SK-N-SH (cell line): Measurements from ENCODE around the gene STON2. TPM values are rescaled to one million over a fixed set of nuclear protein-coding genes. Genes with fewer than 3 reads are reported as not detected.

Source experiments
- CTCF ChIA-PET: fragments of 300-600, 350-600 bp; formaldehyde crosslinking; extraction: SDS; loops from one replicate; lab custom pipeline; 2021; lab: Yijun Ruan, JAX
- POLR2A ChIA-PET: fragments of 350-600 bp; sonication (Branson Sonifier 250); formaldehyde crosslinking; extraction: SDS; loops from one replicate; lab custom pipeline; 2020; ENCODE audit warnings: antibody characterized with exemption, inconsistent platforms; lab: Yijun Ruan, JAX
- DNase-seq: peaks from one replicate; pipeline ENCODE4 v3.0.0; 2012
- H2AFZ ChIP-seq: fragments of 200-600 bp; sonication (generic); 2 replicates; pipeline ENCODE4 v1.8.1; 2016; ENCODE audit warnings: antibody characterized with exemption, mild to moderate bottlenecking, low read depth
- H3F3A ChIP-seq: fragments of 200-600 bp; sonication (generic); replicated peaks from 2 replicates; pipeline ENCODE3; 2016; ENCODE audit warnings: antibody characterized with exemption, mild to moderate bottlenecking; ENCODE audit not compliant: insufficient read depth
- H3K27ac ChIP-seq, 2 experiments: fragments of 200-500 bp in 1 of 2; fragments of 200-600 bp in 1 of 2; sonication (Bioruptor generic) in 1 of 2; sonication (generic), shearing (Covaris generic) in 1 of 2; 2 replicates each; pipeline versions ENCODE4 v1.5.1 to v1.6.1; 2014 to 2016; ENCODE audit warnings: low read depth in 2 of 2, inconsistent platforms in 1 of 2, low read length in 1 of 2, mild to moderate bottlenecking in 1 of 2, mixed read lengths in 1 of 2
- H3K27me3 ChIP-seq: fragments of 200-600 bp; sonication (generic), shearing (Covaris generic); 2 replicates; pipeline ENCODE4 v1.6.1; 2016; ENCODE audit warnings: mixed run types; ENCODE audit not compliant: insufficient read depth
- H3K36me3 ChIP-seq, 2 experiments: fragments of 200-500 bp in 1 of 2; fragments of 200-600 bp in 1 of 2; sonication (Bioruptor generic) in 1 of 2; sonication (generic) in 1 of 2; replicated peaks in 1 of 2; 2 replicates each; pipeline versions ENCODE3 to v1.5.1; 2014 to 2016; ENCODE audit warnings: low read length in 1 of 2, mild to moderate bottlenecking in 1 of 2; ENCODE audit not compliant: insufficient read depth in 2 of 2, control insufficient read depth in 1 of 2
- H3K4me1 ChIP-seq, 2 experiments: fragments of 200-500 bp in 1 of 2; fragments of 200-600 bp in 1 of 2; sonication (Bioruptor generic) in 1 of 2; sonication (generic), shearing (Covaris generic) in 1 of 2; 2 replicates each; pipeline versions ENCODE4 v1.5.1 to v1.6.1; 2014 to 2016; ENCODE audit warnings: low read depth in 1 of 2, low read length in 1 of 2, mixed run types in 1 of 2; ENCODE audit not compliant: insufficient read depth in 2 of 2, control insufficient read depth in 1 of 2
- H3K4me2 ChIP-seq: fragments of 200-600 bp; sonication (generic), shearing (Covaris generic); 2 replicates; pipeline ENCODE4 v1.6.1; 2017; ENCODE audit warnings: mixed run types
- H3K4me3 ChIP-seq, 2 experiments: fragments of 200-500 bp in 1 of 2; fragments of 200-600 bp in 1 of 2; sonication (Bioruptor generic) in 1 of 2; sonication (generic), shearing (Covaris generic) in 1 of 2; 2 replicates each; pipeline versions ENCODE4 v1.5.1 to v1.8.1; 2014 to 2016; ENCODE audit warnings: low read depth in 2 of 2, inconsistent platforms in 1 of 2, low read length in 1 of 2, mild to moderate bottlenecking in 1 of 2, mixed read lengths in 1 of 2, moderate library complexity in 1 of 2
- H3K79me2 ChIP-seq: fragments of 200-600 bp; sonication (generic); 2 replicates; pipeline ENCODE4 v1.8.1; 2017; ENCODE audit warnings: mild to moderate bottlenecking; ENCODE audit not compliant: insufficient read depth
- H3K9ac ChIP-seq: fragments of 200-600 bp; sonication (generic); 2 replicates; pipeline ENCODE4 v1.6.1; 2017; ENCODE audit warnings: mixed run types
- H3K9me2 ChIP-seq: fragments of 200-600 bp; sonication (generic); 2 replicates; pipeline ENCODE4 v1.6.1; 2017; ENCODE audit warnings: mixed run types
- H3K9me3 ChIP-seq: fragments of 200-600 bp; sonication (generic); 2 replicates; pipeline ENCODE4 v1.6.1; 2017; ENCODE audit warnings: mixed run types, mild to moderate bottlenecking, moderate library complexity
- H4K20me1 ChIP-seq: fragments of 200-600 bp; sonication (generic); 2 replicates; pipeline ENCODE4 v1.6.1; 2017; ENCODE audit warnings: mild to moderate bottlenecking, mixed run types; ENCODE audit not compliant: insufficient read depth
- FOXM1 ChIP-seq: IDR thresholded peaks from 2 replicates; pipeline ENCODE4 v1.4.0; 2012; ENCODE audit warnings: low read depth, mild to moderate bottlenecking
- GATA2 ChIP-seq: sonication (generic); formaldehyde crosslinking; IDR thresholded peaks from 2 replicates; pipeline ENCODE4 v1.5.0; 2020; ENCODE audit warnings: mild to moderate bottlenecking, missing genetic modification reagents
- MAX ChIP-seq: IDR thresholded peaks from 2 replicates; pipeline ENCODE4 v1.4.0; 2012; ENCODE audit warnings: low read depth
- RAD21 ChIP-seq: IDR thresholded peaks from 2 replicates; pipeline ENCODE4 v1.6.1; 2012; ENCODE audit warnings: mild to moderate bottlenecking, low read length
- REST ChIP-seq: IDR thresholded peaks from 2 replicates; pipeline ENCODE4 v1.6.1; 2012; ENCODE audit warnings: mild to moderate bottlenecking, low read depth, low read length, moderate library complexity
- RFX5 ChIP-seq: IDR thresholded peaks from 2 replicates; pipeline ENCODE4 v1.6.1; 2012; ENCODE audit warnings: mild to moderate bottlenecking, improper control_type of control experiment, low read length
- RXRA ChIP-seq: IDR thresholded peaks from 2 replicates; pipeline ENCODE4 v1.4.0; 2012; ENCODE audit warnings: low read depth, mild to moderate bottlenecking, borderline replicate concordance
- TAF1 ChIP-seq: IDR thresholded peaks from 2 replicates; pipeline ENCODE4 v1.6.1; 2012; ENCODE audit warnings: low read depth, mild to moderate bottlenecking, low read length, moderate library complexity, borderline replicate concordance
- TCF12 ChIP-seq: IDR thresholded peaks from 2 replicates; pipeline ENCODE4 v1.4.0; 2012
- USF2 ChIP-seq: fragments of 150-350 bp; IDR thresholded peaks from 2 replicates; pipeline ENCODE4 v1.6.1; 2017; ENCODE audit warnings: antibody characterized with exemption, low read length, low read depth, borderline replicate concordance
- ZBTB33 ChIP-seq: IDR thresholded peaks from 2 replicates; pipeline ENCODE4 v1.4.0; 2012; ENCODE audit warnings: low read depth, borderline replicate concordance
- WGBS: methylation state at CpG from one replicate; pipeline ENCODE4 v1.1.6; 2017; ENCODE audit warnings: low lambda C conversion rate; 5-methylcytosine and 5-hydroxymethylcytosine counted together
- polyA plus RNA-seq, 3 experiments: library from polyadenylated mRNA; depleted of rRNA; stranded (reverse); fragments of >200 nt; gene quantifications; 2 replicates each; pipeline ENCODE4 v1.2.3, GENCODE V29; 2012

The STON2 gene
- polyA plus RNA-seq, 1 of the 3 experiments (the other 2 are of a cell fraction), result not detected

GRCh38 chr14:81301813-81302212 is 98.3 kb downstream of the STON2 start (continued):
- no peak for TF ChIP-seq REST
- TF ChIP-seq TCF12, result no peak
- no peak for TF ChIP-seq FOXM1

- WGBS, result 30% methylated on average over 1 of the region's 1 CpG
- DNase-seq, result no peak
- H3K4me2 ChIP-seq, result no peak overlapping the region
Measured at GRCh38 chr14:81301371-81301770, 98.8 kb downstream of the STON2 start.

More at GRCh38 chr14:81301371-81301770, 98.8 kb downstream of the STON2 start:
- no peaks in the 10 kb centered on the region for H4K20me1 ChIP-seq
- no peaks in the 10 kb centered on the region for H3K79me2 ChIP-seq
- no peak overlapping the region for H3K27ac ChIP-seq
- no peak overlapping the region for H3K4me3 ChIP-seq
- no peaks in the 10 kb centered on the region for H3K4me1 ChIP-seq
- no peak overlapping the region for H3K9ac ChIP-seq
- no peaks in the 10 kb centered on the region for H3K36me3 ChIP-seq
- H3K9me3 ChIP-seq, result no peaks in the 10 kb centered on the region
- H3F3A ChIP-seq, result no peaks in the 10 kb centered on the region
- TF ChIP-seq RFX5 (no peak), GATA2 (CRISPR knock-in tag) (no peak), ZBTB33 (no peak), TAF1 (no peak), RXRA (no peak), USF2 (no peak), TCF12 (no peak), FOXM1 (no peak), RAD21 (no peak), MAX (no peak)
- H3K27me3 ChIP-seq, result no peaks in the 10 kb centered on the region
- no peak overlapping the region for H2AFZ ChIP-seq
- no peaks in the 10 kb centered on the region for H3K9me2 ChIP-seq
- CTCF ChIA-PET, result interaction anchor here (1.2 to 1.7 kb wide), 4 partner anchors 11 to 164 kb away, joined by 3 to 4 read pairs (median 4); no protein-coding TSS in a partner anchor
- POLR2A ChIA-PET, result no interaction called here
